PC-3 (cell line): ENCODE measurements around the gene TAS1R1. TPM values are rescaled to one million over a fixed set of nuclear protein-coding genes. Genes with fewer than 3 reads are reported as not detected.

ENCODE experiments used
- ATAC-seq: fragments of 200-7000 bp; cut with Tn5 transposase; 2 replicates; pipeline ENCODE4 v1.9.1; 2020; ENCODE audit warnings: mild to moderate bottlenecking, moderate library complexity
- BruUV-seq: library from RNA; stranded (reverse); fragments of 400-500 nt; replicated peaks from 2 replicates; lab custom pipeline; 2021; lab: Mats Ljungman, UMichigan
- CTCF ChIA-PET: fragments of 300-600 bp; sonication (Branson Sonifier 250); formaldehyde crosslinking; loops from one replicate; lab custom pipeline; 2022; ENCODE audit warnings: antibody characterized with exemption; lab: Charles Lee
- POLR2A ChIA-PET: fragments of 300-600 bp; sonication (Branson Sonifier 250); formaldehyde crosslinking; loops from one replicate; lab custom pipeline; 2022; ENCODE audit warnings: antibody characterized with exemption; ENCODE audit not compliant: unreplicated experiment; lab: Charles Lee
- DNase-seq: peaks from one replicate; pipeline ENCODE4 v3.0.0-alpha.2; 2015
- H2AFZ ChIP-seq: fragments of 300-600 bp; sonication (generic); 2 replicates; pipeline ENCODE4 v1.6.0; 2016; ENCODE audit warnings: antibody characterized with exemption, low read length
- H3F3A ChIP-seq: fragments of 300-600 bp; sonication (generic); one replicate; pipeline ENCODE4 v1.6.0; 2017; ENCODE audit warnings: antibody characterized with exemption, low read length, control low read depth, mild to moderate bottlenecking; ENCODE audit not compliant: unreplicated experiment
- H3K27ac ChIP-seq: fragments of 300-600 bp; sonication (generic); 2 replicates; pipeline ENCODE4 v1.5.1; 2016; ENCODE audit warnings: mild to moderate bottlenecking, low read length
- H3K27me3 ChIP-seq: fragments of 300-600 bp; sonication (generic); 2 replicates; pipeline ENCODE4 v1.6.1; 2016; ENCODE audit warnings: low read length, mixed read lengths
- H3K36me3 ChIP-seq: fragments of 300-600 bp; sonication (generic); 2 replicates; pipeline ENCODE4 v1.6.1; 2016; ENCODE audit warnings: low read depth, mixed run types, low read length, mixed read lengths
- H3K4me1 ChIP-seq: fragments of 300-600 bp; sonication (generic); 2 replicates; pipeline ENCODE4 v1.5.1; 2016; ENCODE audit warnings: low read length; ENCODE audit not compliant: insufficient read depth
- H3K4me2 ChIP-seq: fragments of 300-600 bp; sonication (generic); 2 replicates; pipeline ENCODE4 v1.6.0; 2016; ENCODE audit warnings: low read length
- H3K4me3 ChIP-seq: fragments of 300-600 bp; sonication (generic); 2 replicates; pipeline ENCODE4 v1.5.1; 2016; ENCODE audit warnings: mild to moderate bottlenecking, low read length, mixed read lengths
- H3K79me2 ChIP-seq: fragments of 300-600 bp; sonication (generic); 2 replicates; pipeline ENCODE4 v1.6.1; 2017; ENCODE audit warnings: low read length, mixed read lengths
- H3K9ac ChIP-seq: fragments of 300-600 bp; sonication (generic); 2 replicates; pipeline ENCODE4 v1.6.0; 2016; ENCODE audit warnings: mild to moderate bottlenecking, low read length
- H3K9me2 ChIP-seq: fragments of 300-600 bp; sonication (generic); replicated peaks from 2 replicates; pipeline ENCODE4 v1.6.1; 2016; ENCODE audit warnings: mixed run types, low read length, mixed read lengths
- H3K9me3 ChIP-seq: fragments of 300-600 bp; sonication (generic); 2 replicates; pipeline ENCODE4 v1.6.1; 2016; ENCODE audit warnings: low read length, mixed read lengths
- H4K20me1 ChIP-seq: fragments of 300-600 bp; sonication (generic); 2 replicates; pipeline ENCODE4 v1.6.1; 2016; ENCODE audit warnings: low read length, mixed read lengths
- EZH2 ChIP-seq: fragments of 300-600 bp; sonication (generic); IDR thresholded peaks from one replicate; pipeline ENCODE4 v1.6.1; 2017; ENCODE audit warnings: antibody characterized with exemption, mild to moderate bottlenecking, low read length; ENCODE audit not compliant: unreplicated experiment
- EZH2phosphoT487 ChIP-seq: fragments of 300-600 bp; sonication (generic); IDR thresholded peaks from 2 replicates; pipeline ENCODE4 v1.6.1; 2018; ENCODE audit warnings: mild to moderate bottlenecking, antibody characterized with exemption, low read length, borderline replicate concordance
- intact Hi-C: fragments of 100-400 bp; cut with micrococcal nuclease; formaldehyde crosslinking; loops from 2 replicates; pipeline ENCODE4 v1.9.0; 2023
- total RNA-seq: library from RNA; depleted of rRNA; stranded (reverse); fragments of >200 nt; gene quantifications from 2 replicates; pipeline ENCODE4 v1.2.3, GENCODE V29; 2014
- TF ChIP-seq, protein P1 (sequence below): fragments of 300-600 bp; sonication (generic); conservative IDR thresholded peaks from 2 replicates; pipeline ENCODE4 v1.5.1; 2017; ENCODE audit warnings: antibody characterized with exemption, low read depth, mild to moderate bottlenecking, low read length

TAS1R1 gene
- total RNA-seq, 1 experiment from 2014 or later = not detected

DNA sequence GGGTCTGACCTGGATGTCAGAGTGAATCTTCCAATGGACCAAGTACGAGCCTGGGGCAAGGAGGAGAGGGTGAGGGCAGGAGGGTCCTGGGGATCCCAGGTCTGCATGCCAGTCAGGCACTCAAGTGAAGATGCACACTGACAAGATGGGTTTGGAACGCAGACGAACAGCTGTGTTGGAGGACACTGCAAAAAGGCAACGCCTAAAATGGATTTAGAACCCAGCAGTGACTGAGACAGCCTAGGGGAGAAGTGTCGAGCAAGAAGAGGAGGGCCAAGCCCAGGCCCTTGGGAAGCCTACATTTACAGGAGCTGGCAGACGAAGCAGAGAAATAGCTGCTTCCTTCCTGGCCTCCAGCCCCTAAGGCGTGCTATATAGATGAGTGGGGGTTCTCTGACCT lies 26.6 kb upstream of the TAS1R1 start:
- Histone ChIP-seq H3K27me3 (no peaks in the 10 kb centered on the region), H3K27ac (no peak overlapping the region), H3K36me3 (peaks cover 61% of the 10 kb centered on the region), H3K4me3 (no peak overlapping the region), H3K4me1 (no peaks in the 10 kb centered on the region), H2AFZ (no peak overlapping the region), H3K9ac (no peak overlapping the region), H3K9me2 (no peaks in the 10 kb centered on the region), H3K4me2 (no peak overlapping the region), H3K9me3 (no peaks in the 10 kb centered on the region), H3K79me2 (no peaks in the 10 kb centered on the region), H3F3A (no peaks in the 10 kb centered on the region), H4K20me1 (no peaks in the 10 kb centered on the region)
- BruUV-seq = no TSS peak
- intact Hi-C loops = no loop called here
- no peak for TF ChIP-seq EZH2phosphoT487
- TF ChIP-seq, protein P1, sequence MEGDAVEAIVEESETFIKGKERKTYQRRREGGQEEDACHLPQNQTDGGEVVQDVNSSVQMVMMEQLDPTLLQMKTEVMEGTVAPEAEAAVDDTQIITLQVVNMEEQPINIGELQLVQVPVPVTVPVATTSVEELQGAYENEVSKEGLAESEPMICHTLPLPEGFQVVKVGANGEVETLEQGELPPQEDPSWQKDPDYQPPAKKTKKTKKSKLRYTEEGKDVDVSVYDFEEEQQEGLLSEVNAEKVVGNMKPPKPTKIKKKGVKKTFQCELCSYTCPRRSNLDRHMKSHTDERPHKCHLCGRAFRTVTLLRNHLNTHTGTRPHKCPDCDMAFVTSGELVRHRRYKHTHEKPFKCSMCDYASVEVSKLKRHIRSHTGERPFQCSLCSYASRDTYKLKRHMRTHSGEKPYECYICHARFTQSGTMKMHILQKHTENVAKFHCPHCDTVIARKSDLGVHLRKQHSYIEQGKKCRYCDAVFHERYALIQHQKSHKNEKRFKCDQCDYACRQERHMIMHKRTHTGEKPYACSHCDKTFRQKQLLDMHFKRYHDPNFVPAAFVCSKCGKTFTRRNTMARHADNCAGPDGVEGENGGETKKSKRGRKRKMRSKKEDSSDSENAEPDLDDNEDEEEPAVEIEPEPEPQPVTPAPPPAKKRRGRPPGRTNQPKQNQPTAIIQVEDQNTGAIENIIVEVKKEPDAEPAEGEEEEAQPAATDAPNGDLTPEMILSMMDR = no peak
- TF ChIP-seq EZH2 = no peak
- ChIA-PET CTCF (no interaction called here), POLR2A (no interaction called here)
- ATAC-seq (no peak), DNase-seq (no peak)

DNA sequence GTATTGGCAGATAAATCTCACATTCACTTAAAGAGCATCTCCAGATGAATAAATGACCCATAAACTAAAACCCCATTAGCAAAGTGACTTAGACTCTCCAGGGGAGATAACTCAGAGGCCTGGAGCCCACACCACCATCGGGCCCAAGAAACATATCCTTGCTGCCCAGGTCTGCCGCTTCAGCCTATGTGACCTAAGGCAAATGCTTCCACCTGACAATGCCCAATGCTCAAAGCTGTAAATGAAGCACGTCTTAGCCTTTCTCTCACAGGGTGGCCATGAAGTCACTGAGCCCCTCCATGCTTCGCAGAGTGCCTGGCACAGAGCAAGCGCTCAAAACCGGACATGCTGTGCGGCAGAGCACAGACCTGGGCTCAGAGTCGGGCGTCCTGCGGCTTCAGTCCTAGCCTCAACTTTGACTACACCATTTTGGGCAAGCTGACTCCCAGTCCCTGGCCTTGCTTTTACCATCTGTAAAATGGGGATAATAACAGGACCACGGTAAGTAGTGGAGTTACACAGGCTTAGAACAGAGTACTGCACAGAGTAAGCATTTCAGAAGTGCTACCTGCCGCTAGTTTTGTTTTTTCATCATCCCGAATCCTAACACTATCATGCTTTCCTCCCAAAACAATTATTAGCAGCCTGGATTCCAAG lies 24.5 kb upstream of the TAS1R1 start:
- BruUV-seq = no TSS peak
- DNase-seq (no peak), ATAC-seq (no peak)
- no peak overlapping the region for H3K4me2 ChIP-seq
- peaks cover 64% of the 10 kb centered on the region for H3K36me3 ChIP-seq
- H3F3A ChIP-seq = no peaks in the 10 kb centered on the region
- H3K4me1 ChIP-seq = no peaks in the 10 kb centered on the region
- no peaks in the 10 kb centered on the region for H4K20me1 ChIP-seq
- H2AFZ ChIP-seq = no peak overlapping the region
- intact Hi-C loops = no loop called here
- POLR2A ChIA-PET = no interaction called here
- H3K9me3 ChIP-seq = no peaks in the 10 kb centered on the region
- CTCF ChIA-PET = no interaction called here
- H3K27ac ChIP-seq = no peak overlapping the region
- H3K79me2 ChIP-seq = no peaks in the 10 kb centered on the region
- H3K4me3 ChIP-seq = no peak overlapping the region
- H3K9ac ChIP-seq = no peak overlapping the region
- no peak for TF ChIP-seq EZH2phosphoT487
- TF ChIP-seq, protein P1 = no peak
- no peak for TF ChIP-seq EZH2
- no peaks in the 10 kb centered on the region for H3K27me3 ChIP-seq
- no peaks in the 10 kb centered on the region for H3K9me2 ChIP-seq

DNA sequence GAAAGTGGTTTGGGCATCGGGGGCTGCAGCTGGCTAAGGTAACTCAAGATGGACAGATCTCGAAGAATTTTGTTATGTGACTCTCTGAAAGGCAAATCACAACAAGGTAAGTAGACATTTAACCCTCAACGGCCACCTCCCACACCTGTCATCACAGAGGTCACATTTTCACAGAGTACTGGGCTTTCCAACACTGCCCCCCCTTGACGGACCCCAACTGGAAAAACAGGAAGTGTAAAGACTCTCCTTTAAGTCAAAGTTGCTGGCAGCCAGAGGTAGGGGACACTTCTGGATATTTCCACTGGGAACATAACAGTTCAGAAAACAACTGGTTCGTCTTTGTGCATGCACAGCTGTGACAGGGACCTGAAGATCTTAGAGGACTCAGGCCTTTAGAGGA lies 23.1 kb upstream of the TAS1R1 start:
- no peak overlapping the region for H3K4me2 ChIP-seq
- H3K9me3 ChIP-seq = no peaks in the 10 kb centered on the region
- DNase-seq (no peak), ATAC-seq (no peak)
- no peak overlapping the region for H2AFZ ChIP-seq
- no peak overlapping the region for H3K27ac ChIP-seq
- ChIA-PET POLR2A (no interaction called here), CTCF (no interaction called here)
- TF ChIP-seq EZH2phosphoT487 (no peak), EZH2 (no peak)
- TF ChIP-seq, protein P1 = no peak
- no TSS peak for BruUV-seq
- no peak overlapping the region for H3K9ac ChIP-seq
- peaks cover 57% of the 10 kb centered on the region for H3K36me3 ChIP-seq
- H3K79me2 ChIP-seq = no peaks in the 10 kb centered on the region
- intact Hi-C loops = no loop called here
- no peaks in the 10 kb centered on the region for H3K9me2 ChIP-seq
- no peaks in the 10 kb centered on the region for H3F3A ChIP-seq
- H4K20me1 ChIP-seq = no peaks in the 10 kb centered on the region
- H3K27me3 ChIP-seq = no peaks in the 10 kb centered on the region
- no peak overlapping the region for H3K4me3 ChIP-seq
- no peaks in the 10 kb centered on the region for H3K4me1 ChIP-seq
